Pons (tissue), 1 donor: ENCODE measurements around the gene ITPRIP.

ENCODE experiments used
- DNase-seq: peaks from one replicate; pipeline ENCODE4 v3.0.0-alpha.2; 2016; ENCODE audit warnings: low spot score

Gene ITPRIP

GRCh38 chr10:104279550-104280259, 58.6 kb downstream of the ITPRIP start:
- DNase-seq = no peak

- no peak for DNase-seq
Measured at GRCh38 chr10:104277785-104278184, 60.5 kb downstream of the ITPRIP start.

GRCh38 chr10:104276192-104276591, 62.1 kb downstream of the ITPRIP start:
- DNase-seq = no peak

GRCh38 chr10:104274762-104275721, 63.2 kb downstream of the ITPRIP start:
- no peak for DNase-seq

- DNase-seq = no peak
Measured at GRCh38 chr10:104273899-104274575, 64.2 kb downstream of the ITPRIP start.

GRCh38 chr10:104273286-104273685, 65.0 kb downstream of the ITPRIP start:
- DNase-seq = no peak

GRCh38 chr10:104268713-104269645, 69.3 kb downstream of the ITPRIP start, which contains the start of gene GSTO2:
Gene GSTO2, plus strand, starts transcription at chr10:104269184. Its CDS starts 5,732 bp downstream, at chr10:104274916.
- peak; percentile 98 for DNase-seq

- no peak for DNase-seq
Measured at GRCh38 chr10:104268405-104268712, 69.9 kb downstream of the ITPRIP start.

- DNase-seq = no peak
Measured at GRCh38 chr10:104267721-104268404, 70.4 kb downstream of the ITPRIP start.

- no peak for DNase-seq
Measured at GRCh38 chr10:104264783-104265182, 73.5 kb downstream of the ITPRIP start.

GRCh38 chr10:104262055-104262454, 76.2 kb downstream of the ITPRIP start:
- no peak for DNase-seq

- no peak for DNase-seq
Measured at GRCh38 chr10:104260775-104261115, 77.5 kb downstream of the ITPRIP start.

GRCh38 chr10:104259999-104260774, 78.1 kb downstream of the ITPRIP start:
- DNase-seq = no peak
